GM21529 (cell line): ENCODE data around the gene NDUFA13.

Source experiments
- ATAC-seq: cut with Tn5 transposase; IDR thresholded peaks from one replicate; pipeline ENCODE4 v1.9.1; 2021; ENCODE audit not compliant: unreplicated experiment

The NDUFA13 gene

GRCh38 chr19:19488875-19489690, 26.9 kb upstream of the NDUFA13 start:
- ATAC-seq = peak; percentile 54

- no peak for ATAC-seq
Observed at GRCh38 chr19:19489804-19490204, 26.2 kb upstream of the NDUFA13 start.

GRCh38 chr19:19490214-19490968, 25.6 kb upstream of the NDUFA13 start:
- no peak for ATAC-seq

- ATAC-seq = no peak
Observed at GRCh38 chr19:19491321-19492025, 24.6 kb upstream of the NDUFA13 start.

GRCh38 chr19:19492026-19492610, 23.9 kb upstream of the NDUFA13 start:
- no peak for ATAC-seq

GRCh38 chr19:19493841-19494546, 22.0 kb upstream of the NDUFA13 start:
- ATAC-seq = no peak

GRCh38 chr19:19495614-19496603, 20.1 kb upstream of the NDUFA13 start:
- no peak for ATAC-seq

GRCh38 chr19:19498255-19498991, 17.6 kb upstream of the NDUFA13 start:
- no peak for ATAC-seq

GRCh38 chr19:19499272-19499995, 16.6 kb upstream of the NDUFA13 start:
- no peak for ATAC-seq

GRCh38 chr19:19500975-19501644, 14.9 kb upstream of the NDUFA13 start:
- ATAC-seq = no peak

GRCh38 chr19:19501798-19502197, 14.2 kb upstream of the NDUFA13 start:
- no peak for ATAC-seq

- no peak for ATAC-seq
Observed at GRCh38 chr19:19502281-19502680, 13.7 kb upstream of the NDUFA13 start.

GRCh38 chr19:19502808-19503602, 13.0 kb upstream of the NDUFA13 start:
- no peak for ATAC-seq

GRCh38 chr19:19504754-19505668, 11.0 kb upstream of the NDUFA13 start:
- ATAC-seq = no peak

- no peak for ATAC-seq
Observed at GRCh38 chr19:19505669-19506326, 10.2 kb upstream of the NDUFA13 start.
